GM19328 (cell line): ENCODE measurements around the gene NF1.

ENCODE experiments used
- ATAC-seq: cut with Tn5 transposase; IDR thresholded peaks from one replicate; pipeline ENCODE4 v1.9.1; 2021; ENCODE audit warnings: mild to moderate bottlenecking, moderate library complexity; ENCODE audit not compliant: unreplicated experiment

Gene NF1

DNA sequence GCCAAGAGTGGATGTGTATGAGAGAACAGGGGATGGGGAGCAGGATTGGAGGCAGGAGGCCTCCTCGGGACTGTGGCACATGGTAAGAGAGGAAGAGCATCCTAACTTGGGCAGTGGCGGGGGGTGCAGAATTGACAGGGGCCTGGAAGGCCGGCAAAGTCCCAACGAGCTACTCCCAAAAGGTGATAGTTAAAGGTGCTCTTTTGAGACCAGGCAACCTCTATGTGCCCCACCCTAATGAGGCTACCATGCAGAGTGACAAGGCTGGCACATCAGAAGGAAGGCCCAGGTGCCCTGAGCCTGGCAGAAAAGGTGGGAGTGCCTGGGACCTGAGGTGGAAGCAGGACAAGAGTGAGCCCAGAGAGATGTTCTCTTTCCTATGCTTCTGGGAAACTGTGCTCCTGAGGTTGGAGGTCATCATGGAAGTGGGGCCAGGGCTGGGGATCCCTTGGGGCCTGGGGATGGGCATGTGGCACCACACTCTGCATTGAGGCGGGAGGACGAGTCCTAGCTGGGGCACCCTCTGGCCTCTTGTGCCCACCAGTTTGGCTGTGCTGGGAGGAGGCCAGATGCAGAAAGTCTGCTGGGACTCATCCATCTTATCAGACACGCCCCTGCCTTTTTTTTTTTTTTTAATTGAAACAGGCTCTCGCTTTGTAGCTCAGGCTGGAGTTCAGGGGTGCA lies 302.6 kb downstream of the NF1 start:
- no peak for ATAC-seq

DNA sequence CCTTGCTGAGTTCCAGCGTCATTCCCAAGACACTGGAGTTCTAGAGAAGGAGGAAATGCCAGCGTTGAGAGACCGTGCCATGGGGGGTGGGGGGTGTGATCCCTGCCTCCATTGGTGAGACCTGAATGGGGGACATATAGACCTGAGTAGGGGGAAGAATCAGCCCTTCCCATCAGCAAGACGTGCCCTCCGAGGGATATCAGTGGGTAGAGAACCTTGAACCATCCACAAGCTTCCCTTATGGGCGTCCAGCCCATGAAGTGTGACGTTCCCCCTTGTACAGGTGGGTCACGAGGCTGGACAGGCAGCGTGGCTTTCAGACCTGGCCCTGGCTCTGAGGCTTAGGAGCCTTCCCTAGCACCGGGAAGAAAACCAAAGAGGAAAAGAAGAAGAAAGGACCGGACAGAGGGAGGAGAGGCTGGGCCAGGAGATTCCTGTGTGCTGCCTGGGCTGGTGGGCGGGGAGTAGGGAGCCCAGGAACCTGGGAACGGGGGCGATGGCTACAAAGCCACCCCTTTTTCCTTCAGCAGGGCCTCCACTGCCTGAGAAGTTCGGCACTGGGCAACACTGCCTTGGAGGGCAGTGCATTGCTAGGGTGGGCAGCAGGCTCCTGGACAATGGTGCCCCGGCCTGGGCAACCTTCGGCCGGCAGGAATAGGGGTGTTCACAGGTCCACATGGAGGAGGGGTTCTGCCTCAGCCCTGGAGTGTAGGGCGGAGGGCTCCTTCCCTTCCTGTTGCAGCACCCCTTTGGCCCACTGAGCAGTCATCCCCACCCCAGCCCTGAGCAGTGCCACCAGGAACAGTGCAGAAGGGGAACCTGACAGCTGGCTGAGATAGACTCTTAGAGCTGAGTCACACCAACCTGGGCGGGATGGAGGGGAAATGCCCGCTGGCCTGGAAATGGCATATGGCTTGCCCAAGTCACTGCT lies 303.9 kb downstream of the NF1 start:
- no peak for ATAC-seq

DNA sequence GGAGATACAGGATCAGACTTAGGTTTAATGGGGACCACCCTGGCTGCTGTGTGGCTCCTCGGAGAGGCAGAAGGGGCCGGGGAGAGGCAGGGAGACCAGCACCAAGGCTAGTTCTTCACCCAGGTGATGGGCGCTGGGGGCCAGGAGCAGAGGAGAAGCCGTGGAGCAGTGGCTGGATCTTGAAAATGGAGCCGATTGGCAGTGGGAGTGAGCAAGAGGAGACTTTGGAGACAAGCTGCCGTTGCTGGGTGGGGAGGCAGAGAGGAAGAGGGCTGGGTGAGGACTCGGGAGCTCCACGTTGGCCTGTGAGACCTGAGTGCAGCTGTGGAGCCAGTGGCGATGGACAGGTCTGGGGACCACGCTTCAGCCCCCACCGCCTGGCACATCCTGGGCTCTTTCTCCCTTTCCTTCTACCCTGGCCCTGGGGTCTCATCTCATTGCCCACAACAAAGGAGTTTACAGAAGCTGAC lies 305.7 kb downstream of the NF1 start:
- no peak for ATAC-seq

DNA sequence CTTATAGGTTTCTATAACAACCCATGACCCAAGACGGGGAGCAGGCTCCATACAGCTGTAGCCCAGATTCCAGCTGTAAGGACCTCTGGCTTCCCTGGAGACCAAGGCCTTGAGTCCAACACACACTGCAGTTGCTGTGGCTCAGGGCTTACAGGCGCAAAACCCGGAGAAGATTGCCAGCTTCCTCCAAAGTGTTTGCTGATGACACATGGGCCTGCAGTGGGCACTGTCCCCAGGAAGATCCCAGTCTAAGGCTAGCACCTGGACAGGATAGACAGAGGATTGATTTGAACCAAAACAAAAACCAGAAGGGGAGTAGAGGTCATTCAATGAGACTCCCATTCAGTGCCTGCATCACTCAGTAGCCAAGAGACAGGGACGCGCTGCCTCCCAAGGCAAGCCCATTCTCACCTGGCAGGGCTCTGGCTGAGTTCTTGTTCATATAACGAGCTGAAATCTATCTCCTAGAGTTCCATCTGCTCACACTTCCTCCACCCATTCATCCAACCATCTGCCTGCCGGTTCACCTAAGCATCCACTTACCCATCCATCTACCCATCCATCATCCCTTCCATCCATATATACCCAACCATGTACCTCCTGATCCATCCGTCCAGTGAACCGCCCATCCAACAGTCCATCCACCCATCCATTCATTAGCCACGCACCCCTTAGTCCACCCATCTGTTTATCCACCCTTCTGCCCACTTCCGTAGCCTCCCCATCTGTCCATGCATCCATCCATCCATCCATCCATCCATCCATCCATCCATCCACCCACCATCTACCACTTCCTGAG lies 306.9 kb downstream of the NF1 start:
- no peak for ATAC-seq

DNA sequence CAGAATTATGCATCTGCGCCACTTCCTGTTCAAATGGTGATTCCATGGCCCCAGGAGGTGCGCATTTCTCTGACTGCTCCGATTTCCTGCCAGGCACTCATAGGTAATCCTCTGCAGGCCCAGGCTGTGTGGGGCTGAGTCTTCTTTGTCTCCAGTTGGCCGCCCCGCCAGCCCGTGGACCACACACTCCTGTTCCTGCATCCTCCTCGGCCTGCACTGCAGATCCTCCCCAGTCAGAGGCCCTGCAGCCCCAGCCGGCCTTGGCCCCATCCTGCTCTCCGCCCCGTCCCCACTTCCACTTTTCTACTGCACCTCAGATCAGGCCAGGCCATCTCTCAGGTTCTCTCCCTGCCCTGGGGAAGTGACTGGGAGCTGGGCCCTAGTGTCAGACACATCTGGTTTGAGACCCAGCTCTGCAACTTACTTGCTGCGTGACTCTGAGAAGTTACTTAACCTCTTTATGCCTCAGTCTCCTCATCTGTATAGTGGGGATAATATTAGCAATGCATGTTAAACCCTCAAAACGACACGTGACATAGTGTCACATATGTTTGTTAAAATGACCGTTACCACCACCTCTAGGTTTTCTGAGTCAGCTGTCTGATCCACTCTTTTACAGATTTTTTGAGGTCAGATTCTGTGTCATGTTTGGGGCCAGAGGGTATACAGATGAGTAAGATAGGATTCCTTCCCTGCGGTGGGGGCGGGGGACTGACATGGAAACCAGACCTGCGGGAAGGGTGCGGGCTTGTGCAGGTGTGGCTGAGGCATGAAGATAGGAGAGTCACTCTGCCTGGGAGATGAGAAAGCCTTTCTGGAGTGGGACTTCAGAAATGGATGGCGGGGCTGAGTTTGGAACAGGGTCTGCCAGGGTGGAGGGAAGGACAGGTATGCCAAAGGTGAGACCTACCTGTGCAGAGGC lies 309.5 kb downstream of the NF1 start:
- ATAC-seq, result no peak

- no peak for ATAC-seq
Observed at GRCh38 chr17:31405890-31406371, 311.2 kb downstream of the NF1 start.

DNA sequence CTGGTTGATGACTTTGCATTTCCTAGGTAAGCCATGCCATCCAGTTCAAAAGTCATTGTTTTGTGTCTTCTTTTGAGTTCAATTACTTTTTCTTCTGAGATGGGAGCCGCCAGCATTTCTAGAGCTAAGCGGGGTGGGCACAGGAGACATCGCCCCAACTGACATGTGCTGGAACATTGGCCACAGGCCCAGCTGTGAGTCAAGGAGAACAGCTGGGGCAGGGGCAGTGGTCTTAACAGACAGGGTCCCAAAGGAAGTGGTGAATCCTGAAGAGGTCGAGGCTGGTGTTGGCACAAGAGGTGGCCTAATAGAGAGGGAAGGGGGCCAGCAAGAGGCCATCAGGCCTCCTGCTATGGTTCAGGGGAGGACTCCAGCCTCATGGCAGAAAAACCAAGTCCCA lies 313.8 kb downstream of the NF1 start:
- ATAC-seq, result no peak

DNA sequence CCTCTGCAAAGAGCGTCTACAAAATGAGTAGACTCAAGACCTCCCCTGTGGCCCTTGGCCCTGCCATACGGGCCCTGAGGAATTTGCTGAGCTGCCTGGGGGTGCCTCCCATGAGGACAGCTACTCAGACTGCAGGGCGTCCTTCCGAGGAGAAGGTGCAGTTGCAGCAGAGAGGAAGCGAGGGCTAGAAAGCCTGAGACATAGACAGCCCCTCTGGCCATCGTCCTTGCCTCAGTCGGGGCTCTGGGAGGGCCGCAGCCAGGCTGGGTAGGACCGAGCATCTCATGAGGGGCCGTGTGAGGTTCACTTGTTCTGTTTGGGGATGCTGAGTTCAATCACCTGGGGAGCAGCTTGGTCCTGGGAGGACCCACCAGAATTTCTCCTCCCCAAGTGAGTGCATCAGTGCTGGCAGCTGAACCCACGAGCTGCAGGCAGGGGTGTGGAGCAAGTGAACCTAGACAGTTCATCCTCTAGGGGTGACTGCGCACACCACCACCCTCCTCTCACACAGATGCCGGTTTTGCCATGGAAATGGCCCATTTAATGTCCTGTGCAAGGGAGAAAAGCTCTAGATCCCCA lies 317.0 kb downstream of the NF1 start:
- ATAC-seq, result no peak

- ATAC-seq, result no peak
Observed at GRCh38 chr17:31412511-31412910, 317.7 kb downstream of the NF1 start.

- ATAC-seq, result no peak
Observed at GRCh38 chr17:31413081-31413799, 318.5 kb downstream of the NF1 start.

DNA sequence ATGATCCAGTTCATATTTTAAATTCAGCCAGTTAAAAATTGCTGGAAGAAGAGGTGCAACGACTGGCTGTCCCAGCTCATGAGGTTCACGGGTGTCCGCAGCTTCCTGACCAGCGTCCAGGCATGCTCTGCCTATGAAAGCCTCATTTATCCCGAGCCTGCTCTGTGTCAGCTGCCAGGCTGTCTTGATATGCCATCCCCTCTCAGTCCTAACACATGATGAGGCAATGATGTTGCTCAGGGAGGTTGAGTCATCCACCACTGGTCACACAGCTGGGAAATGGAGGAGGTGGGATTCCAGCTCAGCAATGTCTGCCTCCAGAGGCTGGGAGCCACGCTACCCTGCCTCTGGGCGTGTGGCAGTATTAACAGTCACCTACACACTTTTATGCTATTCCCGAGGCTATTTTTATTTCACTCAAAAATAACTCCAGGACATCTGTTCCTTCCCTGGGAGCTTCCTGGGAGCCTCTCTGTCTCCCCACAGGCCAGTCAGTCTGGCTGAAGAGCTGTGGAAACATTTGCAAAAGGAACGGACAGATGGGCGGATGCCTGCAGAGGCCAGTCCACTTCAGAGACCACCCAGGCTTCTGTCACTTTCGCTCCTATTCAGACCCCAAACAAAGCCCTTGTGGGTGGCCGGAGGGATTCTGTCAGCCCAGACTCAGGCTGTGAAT lies 319.2 kb downstream of the NF1 start:
- ATAC-seq, result no peak

- ATAC-seq, result no peak
Observed at GRCh38 chr17:31414550-31414918, 319.8 kb downstream of the NF1 start.

DNA sequence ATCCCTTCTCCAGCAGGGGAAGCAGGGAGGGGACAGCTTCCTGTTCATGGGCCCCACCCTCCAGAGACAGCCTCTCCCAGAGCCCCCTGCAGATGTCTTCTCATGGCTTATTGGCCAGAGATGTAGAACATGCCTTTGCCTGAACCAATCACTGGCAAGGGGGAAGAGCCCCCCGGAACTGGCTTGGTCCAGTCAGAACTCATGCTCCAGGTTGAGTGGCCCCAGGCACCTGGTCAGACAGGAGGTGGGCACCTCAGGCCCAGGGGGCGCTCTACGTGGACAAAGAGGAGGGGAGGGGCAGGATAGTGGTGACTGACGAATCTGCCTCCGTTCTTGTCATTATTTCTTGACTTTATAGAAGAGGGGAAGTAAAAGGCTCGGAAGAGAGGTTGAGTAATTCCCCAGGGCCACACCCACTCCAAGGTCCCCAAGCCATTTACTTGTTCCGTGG lies 320.3 kb downstream of the NF1 start:
- ATAC-seq, result no peak

DNA sequence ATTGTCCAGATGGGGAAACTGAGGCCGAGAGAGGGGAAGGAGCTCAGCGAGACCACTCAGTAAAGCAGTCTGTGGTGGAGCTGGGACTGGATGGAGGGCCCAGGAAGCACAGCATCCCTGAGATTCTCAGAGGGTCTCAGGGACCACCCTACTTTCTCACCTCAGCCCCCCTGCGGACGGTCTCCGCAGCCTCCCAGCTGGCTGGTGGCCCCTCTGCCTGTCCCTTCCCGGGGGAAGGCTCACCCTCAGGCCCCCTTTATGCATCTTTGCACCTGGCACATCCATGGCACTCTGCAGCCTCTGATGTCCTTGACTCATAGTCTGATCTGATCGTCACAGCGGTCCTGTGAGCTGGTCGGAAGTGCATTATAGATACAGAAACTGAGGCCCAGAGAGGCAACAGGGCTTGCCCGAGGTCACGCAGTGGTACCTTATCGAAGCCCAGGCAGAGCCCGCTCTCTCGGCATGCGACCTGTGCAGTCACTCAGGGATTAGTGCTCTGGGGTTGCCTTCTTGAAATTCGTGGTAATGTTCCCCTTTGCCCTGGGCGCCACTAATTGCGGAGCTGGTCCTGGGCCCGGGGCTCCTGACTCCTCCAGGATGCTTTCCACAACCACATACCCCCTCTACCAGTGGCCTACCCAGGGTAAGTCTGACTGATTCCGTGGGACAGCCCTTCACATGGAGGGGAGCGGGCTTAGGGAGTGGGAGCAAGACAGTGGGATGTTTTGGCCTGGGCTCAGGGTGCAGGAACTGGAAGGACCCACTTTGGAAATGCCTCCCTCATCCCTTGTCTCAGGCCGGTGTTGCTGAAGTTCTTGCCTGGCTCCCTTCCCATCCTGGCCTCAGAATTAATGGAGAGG lies 321.1 kb downstream of the NF1 start:
- no peak for ATAC-seq

- ATAC-seq, result no peak
Observed at GRCh38 chr17:31416503-31416923, 321.7 kb downstream of the NF1 start.

DNA sequence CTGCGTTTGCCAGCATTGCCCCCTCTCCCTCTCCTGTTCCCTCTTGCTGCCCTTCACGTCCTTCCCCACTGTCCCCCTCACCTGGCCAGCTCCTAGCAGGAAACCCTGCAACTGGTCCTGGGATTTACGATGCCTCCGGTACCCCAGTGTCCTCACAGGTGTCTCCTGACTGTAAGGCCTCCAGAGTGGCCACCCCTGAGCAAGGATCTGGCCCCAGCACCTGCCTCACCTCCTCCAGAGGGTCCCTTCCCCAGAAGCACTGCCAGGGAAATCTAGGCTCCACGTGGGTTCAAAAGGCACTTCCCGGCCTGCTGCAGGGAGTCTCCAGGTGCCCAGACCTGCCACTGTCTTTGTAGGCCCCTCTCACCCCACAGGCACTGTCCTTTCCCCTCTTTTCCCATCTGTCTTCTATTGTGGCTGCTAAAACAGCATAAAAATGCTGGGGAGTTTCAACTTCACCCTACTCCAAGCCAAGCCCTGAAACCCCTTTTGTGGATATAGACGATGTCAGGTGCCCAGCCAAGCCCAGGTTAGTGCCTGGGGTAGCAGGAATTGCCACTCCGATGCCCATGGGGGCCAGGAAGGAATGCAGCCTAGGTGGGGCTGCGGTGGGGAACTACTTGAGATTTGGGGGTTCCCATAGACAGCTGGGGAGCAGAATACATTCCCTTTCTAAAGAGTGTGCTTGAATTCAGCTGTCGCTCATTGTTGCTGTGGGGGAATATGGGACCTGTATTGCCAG lies 322.4 kb downstream of the NF1 start:
- ATAC-seq, result no peak
